ENCODE data around the gene YY1AP1.

- TF ChIP-seq CTCF (conservative IDR thresholded peaks at IDR 0.05), result no peak
- TF ChIP-seq EZH2 (IDR thresholded peaks at IDR 0.05; ENCODE audit: low read depth), result no peak
These were observed 66.4 kb downstream of the YY1AP1 start for GRCh38 chr1:155622191-155622590.

Data from PC-9 (cell line).